Astrocyte of the cerebellum (primary cell): ENCODE results near the gene FARS2.

Experiments
- DNase-seq: peaks from one replicate; pipeline ENCODE4 v3.0.0-alpha.2; 2011; ENCODE audit warnings: low read depth
- H3K4me3 ChIP-seq: 2 replicates; pipeline ENCODE4 v1.5.1; 2011; ENCODE audit warnings: mild to moderate bottlenecking, low read depth, low read length, moderate library complexity
- CTCF ChIP-seq: IDR thresholded peaks from 2 replicates; pipeline ENCODE4 v1.5.1; 2012; ENCODE audit warnings: low read length, low read depth, moderate library complexity, mild to moderate bottlenecking; ENCODE audit errors: missing control alignments
- in situ Hi-C: cut with HindIII; loops from 2 replicates; pipeline ENCODE4 v1.10.0; 2017; ENCODE audit warnings: low sequenced_read_pairs

FARS2 gene

GRCh38 chr6:5814901-5815300 lies 553.6 kb downstream of the FARS2 start:
- in situ Hi-C loops = no loop called here
- DNase-seq = no peak
- H3K4me3 ChIP-seq = no peak overlapping the region
- no peak for TF ChIP-seq CTCF

- TF ChIP-seq CTCF = no peak
- H3K4me3 ChIP-seq = no peak overlapping the region
- in situ Hi-C loops = no loop called here
- DNase-seq = no peak
These were observed 556.6 kb downstream of the FARS2 start for GRCh38 chr6:5817869-5818268.

- no peak overlapping the region for H3K4me3 ChIP-seq
- in situ Hi-C loops = no loop called here
- no peak for TF ChIP-seq CTCF
- DNase-seq = no peak
These were observed 557.6 kb downstream of the FARS2 start for GRCh38 chr6:5818959-5819358.
